ENCODE data around the gene PPM1J. TPM values are rescaled to one million over a fixed set of nuclear protein-coding genes. Genes with fewer than 3 reads are reported as not detected.

PPM1J gene
- total and polyA plus RNA-seq, 2 of the 8 experiments (the other 6 are each of a cell fraction or from before 2014, with no cell fraction given) = 19.4 to 31.6 TPM

DNA sequence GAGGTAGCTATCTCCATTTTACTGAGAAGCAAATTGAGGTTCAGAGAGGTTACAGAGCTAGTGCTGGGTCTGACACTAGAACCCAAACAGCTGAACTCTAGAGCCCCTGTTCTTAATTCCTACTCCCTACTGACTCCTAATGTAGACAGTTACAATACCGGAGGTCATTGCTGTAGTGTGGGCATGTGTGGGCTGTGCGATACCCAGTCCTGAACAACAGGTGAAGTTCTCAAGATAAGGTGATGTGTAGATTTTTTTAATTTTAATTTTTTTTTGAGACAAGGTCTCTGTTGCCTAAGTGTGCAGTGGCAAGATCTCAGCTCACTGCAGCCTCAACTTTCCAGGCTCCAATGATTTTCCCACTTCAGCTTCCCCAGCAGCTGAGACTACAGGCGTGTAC, 6.6 kb downstream of the PPM1J start:
- no peak overlapping the region for H2AFZ ChIP-seq (ENCODE audit: low read length)
- no peak overlapping the region for H3K4me2 ChIP-seq (ENCODE audit: insufficient read depth in 1 of 2, low read depth in 2 of 2, low read length in 2 of 2)
- H3K36me3 ChIP-seq (ENCODE audit: control insufficient read depth in 2 of 4, insufficient read depth in 4 of 4, low read length in 3 of 4) = peaks cover 0 to 5% (median 3%) of the 10 kb centered on the region in 4 experiments; a peak in 4 of 8 replicates
- H2BK5ac ChIP-seq (ENCODE audit: low read depth, low read length) = no peak overlapping the region
- CTCF ChIA-PET (ENCODE audit: partially characterized antibody) = interaction anchor here (0.6 to 3.0 kb wide), 28 partner anchors 8 to 364 kb away, joined by 3 to 15 read pairs (median 3); partner anchors contain the start of genes LRIG2 and MOV10
- H3K4me1 ChIP-seq (replicated peaks in 1 of 4; ENCODE audit: control insufficient read depth in 3 of 4, insufficient read depth in 4 of 4, low read length in 3 of 4) = peaks cover 10 to 43% (median 26%) of the 10 kb centered on the region in 4 experiments
- H3K9ac ChIP-seq (replicated peaks in 1 of 4; ENCODE audit: extremely low read depth in 1 of 4, low read depth in 3 of 4, low read length in 3 of 4) = no peak overlapping the region
- H3K27ac ChIP-seq (ENCODE audit: low read depth, low read length) = no peak overlapping the region
- H3K79me2 ChIP-seq (ENCODE audit: control insufficient read depth in 1 of 2, insufficient read depth in 2 of 2, low read length in 2 of 2) = no peaks in the 10 kb centered on the region
- H3K79me1 ChIP-seq (ENCODE audit: low read depth, low read length) = no peaks in the 10 kb centered on the region
- H3K4me3 ChIP-seq (ENCODE audit: extremely low read depth in 1 of 4, insufficient read depth in 2 of 4, low read depth in 3 of 4, low read length in 4 of 4) = no peak overlapping the region
- peaks cover 0 to 11% of the 10 kb centered on the region in 2 experiments for H4K20me1 ChIP-seq (replicated peaks in 1 of 2; ENCODE audit: control insufficient read depth in 1 of 2, insufficient read depth in 2 of 2, low read length in 2 of 2)
- DNase-seq (ENCODE audit: low read depth in 1 of 2, low spot score in 2 of 2) (no peak), FAIRE-seq (no peak)
- no peak overlapping the region for H3K56ac ChIP-seq (replicated peaks; ENCODE audit: insufficient read length, low read depth, low read length)
- no peak overlapping the region for H2BK20ac ChIP-seq (ENCODE audit: low read length)
- H3K4ac ChIP-seq (replicated peaks; ENCODE audit: insufficient read length, low read depth, low read length) = no peak overlapping the region
- H2BK120ac ChIP-seq (replicated peaks; ENCODE audit: low read depth, low read length) = no peak overlapping the region
- H2BK15ac ChIP-seq (ENCODE audit: low read length) = no peak overlapping the region
- H4K8ac ChIP-seq (ENCODE audit: extremely low read depth, insufficient read depth, low read length) = no peak overlapping the region
- H3K23me2 ChIP-seq (ENCODE audit: low read depth, low read length) = peaks cover 11% of the 10 kb centered on the region; the same call in 1 of the 2 replicates
- no peak overlapping the region for H4K5ac ChIP-seq (ENCODE audit: insufficient read length, low read depth, low read length)
- no peak overlapping the region for H3K14ac ChIP-seq (ENCODE audit: insufficient read length)
- no peak overlapping the region for H3K18ac ChIP-seq (ENCODE audit: extremely low read depth, low read length)
- POLR2A ChIA-PET (ENCODE audit: partially characterized antibody) = interaction anchor here (0.6 to 1.6 kb wide), 5 partner anchors 10 to 243 kb away, joined by 3 to 4 read pairs (median 3); partner anchors contain the start of gene MOV10
- H3K27me3 ChIP-seq (replicated peaks in 1 of 4; ENCODE audit: control insufficient read depth in 3 of 4, extremely low read depth in 1 of 4, insufficient read depth in 3 of 4, low read length in 3 of 4) = peaks cover 0 to 9% (median 4%) of the 10 kb centered on the region in 4 experiments; a peak in 2 of 7 replicates
- no peak overlapping the region for H2AK5ac ChIP-seq (ENCODE audit: low read depth, low read length)
- no peaks in the 10 kb centered on the region for H3K9me3 ChIP-seq (ENCODE audit: insufficient read depth in 2 of 2, low read depth in 1 of 2, low read length in 1 of 2)
- H3K23ac ChIP-seq (ENCODE audit: insufficient read length) = no peak overlapping the region
- no peak overlapping the region for H4K91ac ChIP-seq (replicated peaks; ENCODE audit: insufficient read length, low read length)
- H2BK12ac ChIP-seq (ENCODE audit: low read depth, low read length) = no peak overlapping the region
- WGBS, 2 experiments (ENCODE audit: extremely low coverage in 1 of 2, insufficient coverage in 1 of 2, insufficient read length in 1 of 2, insufficient replicate concordance in 2 of 2, low coverage in 1 of 2, low lambda C conversion rate in 2 of 2, missing lambda C conversion rate in 1 of 2) = 93% methylated on average over 3 of the region's 3 CpGs; no CpG with 5 or more reads in 1 of the 2 experiments
- TF ChIP-seq PHF8 (conservative IDR thresholded peaks at IDR 0.05; ENCODE audit: low read depth, low read length) = no peak
- no peak for TF ChIP-seq GABPA (IDR thresholded peaks at IDR 0.05; ENCODE audit: borderline replicate concordance, insufficient read depth, low read length)
- no peak for TF ChIP-seq MAFK (IDR thresholded peaks at IDR 0.05; ENCODE audit: low read depth, low read length)
- TF ChIP-seq YY1 (IDR thresholded peaks at IDR 0.05; ENCODE audit: low read depth, low read length) = no peak
- no peak for TF ChIP-seq ATF2 (IDR thresholded peaks at IDR 0.05; ENCODE audit: low read length)
- TF ChIP-seq CBX8 (IDR thresholded peaks at IDR 0.05; ENCODE audit: borderline replicate concordance, low read depth, low read length) = no peak
- TF ChIP-seq GTF2F1 (IDR thresholded peaks at IDR 0.05; ENCODE audit: borderline replicate concordance, low read depth, low read length) = no peak
- TF ChIP-seq TEAD4 (IDR thresholded peaks at IDR 0.05; ENCODE audit: low read depth, low read length) = no peak
- no peak for TF ChIP-seq POU5F1 (IDR thresholded peaks at IDR 0.05; ENCODE audit: low read depth, low read length)
- no peak for TF ChIP-seq SP2 (IDR thresholded peaks at IDR 0.05; ENCODE audit: low read length)
- TF ChIP-seq CHD2 (IDR thresholded peaks at IDR 0.05; ENCODE audit: low read length) = no peak

Measured in H1 (cell line).